WI38 (cell line): Measurements from ENCODE around the gene GPR176.
A peak's percentile ranks its signal among the peaks of the same experiment; 100 is the strongest.

Source experiments
- H3K4me3 ChIP-seq: 2 replicates; pipeline ENCODE4 v1.5.1; 2011; ENCODE audit warnings: low read depth, mild to moderate bottlenecking, control low read depth, low read length
- TF ChIP-seq, protein P1 (sequence below): IDR thresholded peaks from 2 replicates; pipeline ENCODE4 v1.5.1; 2012; ENCODE audit warnings: low read depth, mild to moderate bottlenecking, control low read depth, low read length

The GPR176 gene

DNA sequence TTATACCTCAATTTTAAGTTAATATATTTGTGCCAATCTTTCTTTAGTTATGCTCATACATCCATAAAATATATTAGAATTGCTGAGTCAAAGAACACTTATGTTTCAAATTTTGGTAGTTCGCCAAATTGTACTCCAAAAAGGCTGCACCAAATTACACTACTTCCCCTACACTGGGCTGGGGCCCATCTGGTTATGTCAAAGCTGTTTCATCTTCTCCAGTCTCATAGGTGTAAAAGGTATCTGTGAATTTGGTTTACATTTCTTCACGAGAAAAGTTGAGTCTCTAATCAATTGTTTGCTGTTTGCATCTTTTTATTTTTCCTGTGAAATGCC lies 138.1 kb downstream of the GPR176 start:
- TF ChIP-seq, protein P1, sequence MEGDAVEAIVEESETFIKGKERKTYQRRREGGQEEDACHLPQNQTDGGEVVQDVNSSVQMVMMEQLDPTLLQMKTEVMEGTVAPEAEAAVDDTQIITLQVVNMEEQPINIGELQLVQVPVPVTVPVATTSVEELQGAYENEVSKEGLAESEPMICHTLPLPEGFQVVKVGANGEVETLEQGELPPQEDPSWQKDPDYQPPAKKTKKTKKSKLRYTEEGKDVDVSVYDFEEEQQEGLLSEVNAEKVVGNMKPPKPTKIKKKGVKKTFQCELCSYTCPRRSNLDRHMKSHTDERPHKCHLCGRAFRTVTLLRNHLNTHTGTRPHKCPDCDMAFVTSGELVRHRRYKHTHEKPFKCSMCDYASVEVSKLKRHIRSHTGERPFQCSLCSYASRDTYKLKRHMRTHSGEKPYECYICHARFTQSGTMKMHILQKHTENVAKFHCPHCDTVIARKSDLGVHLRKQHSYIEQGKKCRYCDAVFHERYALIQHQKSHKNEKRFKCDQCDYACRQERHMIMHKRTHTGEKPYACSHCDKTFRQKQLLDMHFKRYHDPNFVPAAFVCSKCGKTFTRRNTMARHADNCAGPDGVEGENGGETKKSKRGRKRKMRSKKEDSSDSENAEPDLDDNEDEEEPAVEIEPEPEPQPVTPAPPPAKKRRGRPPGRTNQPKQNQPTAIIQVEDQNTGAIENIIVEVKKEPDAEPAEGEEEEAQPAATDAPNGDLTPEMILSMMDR, result no peak

DNA sequence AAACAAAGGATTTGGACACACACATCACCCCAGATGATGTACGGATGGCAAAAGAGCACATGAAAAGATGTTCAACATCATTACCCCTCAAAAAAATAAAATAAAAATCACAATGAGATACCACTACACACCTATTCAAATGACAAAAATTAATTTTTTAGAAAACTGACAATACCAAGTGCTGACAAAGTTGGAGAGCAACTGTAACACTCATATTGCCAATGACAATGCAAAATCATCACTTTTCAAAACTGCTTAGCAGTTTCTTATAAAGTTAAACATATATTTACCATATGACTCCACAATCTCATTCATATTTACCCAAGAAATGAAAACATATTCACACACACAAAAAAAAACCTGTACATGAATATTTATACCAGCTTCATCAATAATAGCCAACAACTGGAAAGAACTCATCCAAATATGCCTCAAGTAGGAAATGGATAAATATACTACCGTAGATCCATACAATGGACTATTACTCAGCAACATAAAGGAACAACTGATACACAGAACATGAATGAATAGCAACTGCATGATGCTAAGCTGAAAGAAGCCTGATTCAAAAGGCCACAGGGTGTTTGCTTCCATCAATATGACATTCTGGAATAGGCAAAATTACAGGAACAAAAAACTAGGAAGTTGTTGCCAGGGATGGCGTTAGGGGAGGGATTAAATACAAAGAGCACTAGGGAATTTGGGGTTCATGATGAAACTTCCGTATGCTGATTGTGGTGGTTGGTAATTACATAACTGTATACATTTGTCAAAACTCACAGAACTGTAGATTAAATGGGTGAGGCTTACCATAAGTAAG lies 138.7 kb downstream of the GPR176 start:
- no peak overlapping the region for H3K4me3 ChIP-seq
- TF ChIP-seq, protein P1, result no peak

More for the DNA sequence above, 138.1 kb downstream of the GPR176 start:
- peak overlapping the region; percentile 91 for H3K4me3 ChIP-seq

- TF ChIP-seq, protein P1, result no peak
- no peak overlapping the region for H3K4me3 ChIP-seq
These were observed 142.0 kb downstream of the GPR176 start for GRCh38 chr15:39778021-39778420.

DNA sequence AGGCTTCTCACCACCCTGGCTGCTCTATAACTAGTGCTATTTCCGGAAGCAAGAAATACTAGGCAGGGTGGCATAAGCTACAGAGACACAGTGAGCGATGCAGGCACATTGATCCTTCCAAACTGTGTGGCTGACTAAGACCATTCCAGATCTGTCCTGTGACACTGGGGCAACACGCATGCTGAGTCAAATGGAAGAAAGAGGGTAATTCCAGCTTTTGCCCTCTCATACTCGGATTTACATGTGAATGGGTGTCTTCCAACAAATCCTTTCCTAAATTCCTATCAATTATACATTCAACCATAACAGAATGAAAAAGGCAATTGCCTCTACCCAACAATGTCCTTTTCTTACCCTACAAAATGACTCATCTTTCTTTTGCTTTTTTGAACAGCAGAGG lies 142.6 kb downstream of the GPR176 start:
- TF ChIP-seq, protein P1, result no peak
- H3K4me3 ChIP-seq, result no peak overlapping the region

GRCh38 chr15:39776068-39776467 lies 144.0 kb downstream of the GPR176 start:
- TF ChIP-seq, protein P1, result no peak
- H3K4me3 ChIP-seq, result no peak overlapping the region

DNA sequence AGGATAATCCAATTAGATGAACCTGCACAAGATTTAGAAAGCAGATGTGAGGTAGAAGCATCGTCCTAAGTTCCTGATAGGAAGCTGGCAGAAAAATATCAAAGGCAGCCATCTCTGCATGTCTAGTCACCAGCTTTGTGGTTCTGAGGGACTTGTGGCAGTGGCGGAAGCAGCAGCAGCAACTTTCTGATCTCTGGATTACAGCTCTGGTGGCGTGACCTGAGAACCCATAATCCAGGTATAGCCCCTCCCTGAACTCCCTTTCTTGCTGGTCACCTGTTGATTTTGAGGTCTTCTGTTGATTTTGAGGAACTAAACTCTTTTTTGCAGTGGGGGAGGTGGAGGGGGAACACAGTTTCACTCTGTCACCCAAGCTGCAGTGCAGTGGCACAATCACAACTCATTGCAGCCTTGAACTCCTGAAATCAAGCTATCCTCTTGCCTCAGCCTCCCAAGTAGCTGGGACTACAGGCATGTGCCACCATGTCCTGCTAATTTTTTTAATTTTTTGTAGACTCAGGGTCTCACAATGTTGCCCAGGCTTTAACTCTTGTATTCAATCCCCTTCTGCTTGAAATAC lies 145.3 kb downstream of the GPR176 start:
- H3K4me3 ChIP-seq, result no peak overlapping the region
- TF ChIP-seq, protein P1, result no peak
